ENCODE data around the gene SLC16A5.
"Not testable (repeated sequence)": the region's sequence is repeated elsewhere in the genome, so short reads cannot be mapped to it uniquely, and the experiment has no call there.

DNA sequence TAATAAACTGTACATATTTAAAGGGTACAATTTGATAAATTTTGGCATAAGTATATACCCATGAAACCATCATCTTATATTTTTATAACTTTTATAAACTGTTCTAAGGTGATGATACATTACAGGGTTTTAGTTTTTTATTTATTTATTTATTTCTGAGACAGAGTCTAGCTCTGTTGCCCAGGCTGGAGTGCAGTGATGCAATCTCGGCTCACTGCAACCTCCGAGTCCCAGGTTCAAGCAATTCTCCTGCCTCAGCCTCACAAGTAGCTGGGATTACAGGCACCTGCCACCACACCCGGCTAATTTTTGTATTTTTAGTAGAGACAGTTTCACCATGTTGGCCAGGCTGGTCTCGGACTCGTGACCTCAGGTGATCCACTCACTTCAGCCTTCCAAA lies 40.2 kb downstream of the SLC16A5 start:
- TF ChIP-seq, protein P1, sequence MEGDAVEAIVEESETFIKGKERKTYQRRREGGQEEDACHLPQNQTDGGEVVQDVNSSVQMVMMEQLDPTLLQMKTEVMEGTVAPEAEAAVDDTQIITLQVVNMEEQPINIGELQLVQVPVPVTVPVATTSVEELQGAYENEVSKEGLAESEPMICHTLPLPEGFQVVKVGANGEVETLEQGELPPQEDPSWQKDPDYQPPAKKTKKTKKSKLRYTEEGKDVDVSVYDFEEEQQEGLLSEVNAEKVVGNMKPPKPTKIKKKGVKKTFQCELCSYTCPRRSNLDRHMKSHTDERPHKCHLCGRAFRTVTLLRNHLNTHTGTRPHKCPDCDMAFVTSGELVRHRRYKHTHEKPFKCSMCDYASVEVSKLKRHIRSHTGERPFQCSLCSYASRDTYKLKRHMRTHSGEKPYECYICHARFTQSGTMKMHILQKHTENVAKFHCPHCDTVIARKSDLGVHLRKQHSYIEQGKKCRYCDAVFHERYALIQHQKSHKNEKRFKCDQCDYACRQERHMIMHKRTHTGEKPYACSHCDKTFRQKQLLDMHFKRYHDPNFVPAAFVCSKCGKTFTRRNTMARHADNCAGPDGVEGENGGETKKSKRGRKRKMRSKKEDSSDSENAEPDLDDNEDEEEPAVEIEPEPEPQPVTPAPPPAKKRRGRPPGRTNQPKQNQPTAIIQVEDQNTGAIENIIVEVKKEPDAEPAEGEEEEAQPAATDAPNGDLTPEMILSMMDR (IDR thresholded peaks at IDR 0.05): not testable (repeated sequence)
- TF ChIP-seq TEAD4, ETV6 (CRISPR knock-in tag; IDR thresholded peaks at IDR 0.05): not testable (repeated sequence)
